NCI-H748 treated with DMSO at 0.1 percent for 48 hours (cell line): ENCODE data around the gene C17orf113.
A peak's percentile ranks its signal among the peaks of the same experiment; 100 is the strongest.

ENCODE experiments used
- DNase-seq: peaks from one replicate; lab custom pipeline; 2025; lab: John Stamatoyannopoulos, UW

The C17orf113 gene

GRCh38 chr17:42072323-42073187 lies 22.2 kb upstream of the C17orf113 start:
- no peak for DNase-seq

- no peak for DNase-seq
These were observed 21.4 kb upstream of the C17orf113 start for GRCh38 chr17:42071810-42072209.

- DNase-seq: no peak
These were observed 18.6 kb upstream of the C17orf113 start for GRCh38 chr17:42068979-42069378.

GRCh38 chr17:42067371-42068091 lies 17.1 kb upstream of the C17orf113 start:
- peak; percentile 34 for DNase-seq

- no peak for DNase-seq
These were observed 14.8 kb upstream of the C17orf113 start for GRCh38 chr17:42065201-42065600.

- DNase-seq: no peak
These were observed 12.3 kb upstream of the C17orf113 start for GRCh38 chr17:42062681-42063080.

- no peak for DNase-seq
These were observed 11.5 kb upstream of the C17orf113 start for GRCh38 chr17:42061646-42062487.

GRCh38 chr17:42060231-42060630 lies 9.8 kb upstream of the C17orf113 start:
- no peak for DNase-seq

GRCh38 chr17:42059815-42060214 lies 9.4 kb upstream of the C17orf113 start:
- no peak for DNase-seq

- DNase-seq: no peak
These were observed 7.7 kb upstream of the C17orf113 start for GRCh38 chr17:42058063-42058462.

- DNase-seq: no peak
These were observed 6.2 kb upstream of the C17orf113 start for GRCh38 chr17:42056635-42057034.

GRCh38 chr17:42055496-42055895 lies 5.1 kb upstream of the C17orf113 start:
- no peak for DNase-seq

- DNase-seq: no peak
These were observed 4.6 kb upstream of the C17orf113 start for GRCh38 chr17:42055027-42055426.

GRCh38 chr17:42053731-42054500 lies 3.5 kb upstream of the C17orf113 start:
- no peak for DNase-seq

- no peak for DNase-seq
These were observed 2.0 kb upstream of the C17orf113 start for GRCh38 chr17:42052346-42052877.

GRCh38 chr17:42051645-42052044 lies 1.2 kb upstream of the C17orf113 start:
- no peak for DNase-seq

GRCh38 chr17:42051013-42051400 lies 606 bp upstream of the C17orf113 start:
- no peak for DNase-seq

GRCh38 chr17:42049834-42050392 lies 488 bp downstream of the C17orf113 start:
- no peak for DNase-seq

- no peak for DNase-seq
These were observed 3.1 kb downstream of the C17orf113 start for GRCh38 chr17:42047343-42047742.

- no peak for DNase-seq
These were observed 4.7 kb downstream of the C17orf113 start for GRCh38 chr17:42045719-42046118.
